K562 (cell line): Measurements from ENCODE around the gene VMP1. TPM values are rescaled to one million over a fixed set of nuclear protein-coding genes. Genes with fewer than 3 reads are reported as not detected.
A peak's percentile ranks its signal among the peaks of the same experiment; 100 is the strongest.

Source experiments
- ARID3B ChIP-seq: fragments of 250-450 bp; sonication (Bioruptor Pico); IDR thresholded peaks from 2 replicates; pipeline ENCODE4 v1.4.0; 2020; ENCODE audit warnings: borderline replicate concordance
- JUN ChIP-seq, 2 experiments: sonication (generic) in 1 of 2; formaldehyde crosslinking in 1 of 2; IDR thresholded peaks; 2 replicates each; pipeline versions ENCODE4 v1.6.1 to v1.8.0; 2012 to 2022; ENCODE audit warnings: borderline replicate concordance in 2 of 2, mild to moderate bottlenecking in 2 of 2, improper control_type of control experiment in 1 of 2, low read depth in 1 of 2, low read length in 1 of 2, missing genetic modification reagents in 1 of 2
- MAFG ChIP-seq: fragments of 450-650 bp; conservative IDR thresholded peaks from 2 replicates; pipeline ENCODE4 v1.6.1; 2016; ENCODE audit warnings: missing genetic modification characterization, missing compliant biosample characterization
- MXI1 ChIP-seq: IDR thresholded peaks from 2 replicates; pipeline ENCODE4 v1.6.1; 2011; ENCODE audit warnings: low read depth, mild to moderate bottlenecking, improper control_type of control experiment, low read length
- RCOR1 ChIP-seq, 2 experiments: IDR thresholded peaks; 2 replicates each; pipeline ENCODE4 v1.6.1; 2012; ENCODE audit warnings: low read depth in 2 of 2, low read length in 2 of 2, borderline replicate concordance in 1 of 2, improper control_type of control experiment in 1 of 2
- SRSF3 ChIP-seq: fragments of 200-400 bp; formaldehyde crosslinking; IDR thresholded peaks from 2 replicates; pipeline ENCODE4 v1.6.1; 2016; ENCODE audit warnings: mild to moderate bottlenecking, low read length, moderate library complexity; ENCODE audit not compliant: insufficient read depth
- ZBTB11 ChIP-seq, 3 experiments: fragments of 200-800 bp in 1 of 3; fragments of 250-450 bp in 1 of 3; fragments of 450-650 bp in 1 of 3; sonication (Bioruptor Pico) in 1 of 3; sonication (Bioruptor generic) in 1 of 3; formaldehyde crosslinking in 1 of 3; IDR thresholded peaks; 2 replicates each; pipeline versions ENCODE4 v1.6.1 to v1.8.0; 2016 to 2022; ENCODE audit warnings: mild to moderate bottlenecking in 2 of 3, missing genetic modification characterization in 2 of 3, missing compliant biosample characterization in 1 of 3, moderate library complexity in 1 of 3
- ZNF318 ChIP-seq, 2 experiments: fragments of 450-650 bp; IDR thresholded peaks; 2 replicates each; pipeline ENCODE4 v1.6.1; 2016; ENCODE audit warnings: mild to moderate bottlenecking in 2 of 2, borderline replicate concordance in 1 of 2, low read depth in 1 of 2, moderate library complexity in 1 of 2
- ZNF324 ChIP-seq: fragments of 250-450 bp; sonication (Bioruptor Pico); IDR thresholded peaks from 2 replicates; pipeline ENCODE4 v1.4.0; 2020; ENCODE audit warnings: mild to moderate bottlenecking
- ZNF644 ChIP-seq: fragments of 200-800 bp; sonication (Bioruptor generic); IDR thresholded peaks from 2 replicates; pipeline ENCODE4 v1.6.1; 2016; ENCODE audit warnings: low read depth, missing genetic modification characterization, missing compliant biosample characterization
- ZNF75A ChIP-seq: fragments of 450-650 bp; formaldehyde crosslinking; IDR thresholded peaks from 2 replicates; pipeline ENCODE4 v1.4.0; 2020; ENCODE audit warnings: mild to moderate bottlenecking
- polyA plus RNA-seq, 8 experiments: library from polyadenylated mRNA; depleted of rRNA in 4 of 8; stranded (reverse) in 5 of 8; unstranded in 3 of 8; fragments of >200 nt; fragmentation: Nextera tagmentation in 2 of 8; fragmentation: Illumina TruSeq in 1 of 8; extraction: Ambion mirVana in 2 of 8; extraction: Trizol in 1 of 8; gene quantifications; 2 replicates each; pipeline versions ENCODE4 v1.2.1 to v1.2.3, GENCODE V29; 2011 to 2014; ENCODE audit warnings: inconsistent platforms in 1 of 8, missing spikeins in 1 of 8
- total RNA-seq, 7 experiments: library from RNA; depleted of rRNA in 6 of 7; stranded (reverse); fragments of >200 nt in 6 of 7; fragmentation: Illumina TruSeq in 2 of 7; extraction: Trizol in 2 of 7; gene quantifications; 2 replicates each; pipeline versions ENCODE4 v1.2.1 to v1.2.3, GENCODE V29; 2011 to 2021; ENCODE audit warnings: low replicate concordance in 1 of 7

VMP1 gene
- total and polyA plus RNA-seq, 9 of the 15 experiments (the other 6 are each of a cell fraction or from before 2014, with no cell fraction given): 123 to 304 (median 151) TPM

DNA sequence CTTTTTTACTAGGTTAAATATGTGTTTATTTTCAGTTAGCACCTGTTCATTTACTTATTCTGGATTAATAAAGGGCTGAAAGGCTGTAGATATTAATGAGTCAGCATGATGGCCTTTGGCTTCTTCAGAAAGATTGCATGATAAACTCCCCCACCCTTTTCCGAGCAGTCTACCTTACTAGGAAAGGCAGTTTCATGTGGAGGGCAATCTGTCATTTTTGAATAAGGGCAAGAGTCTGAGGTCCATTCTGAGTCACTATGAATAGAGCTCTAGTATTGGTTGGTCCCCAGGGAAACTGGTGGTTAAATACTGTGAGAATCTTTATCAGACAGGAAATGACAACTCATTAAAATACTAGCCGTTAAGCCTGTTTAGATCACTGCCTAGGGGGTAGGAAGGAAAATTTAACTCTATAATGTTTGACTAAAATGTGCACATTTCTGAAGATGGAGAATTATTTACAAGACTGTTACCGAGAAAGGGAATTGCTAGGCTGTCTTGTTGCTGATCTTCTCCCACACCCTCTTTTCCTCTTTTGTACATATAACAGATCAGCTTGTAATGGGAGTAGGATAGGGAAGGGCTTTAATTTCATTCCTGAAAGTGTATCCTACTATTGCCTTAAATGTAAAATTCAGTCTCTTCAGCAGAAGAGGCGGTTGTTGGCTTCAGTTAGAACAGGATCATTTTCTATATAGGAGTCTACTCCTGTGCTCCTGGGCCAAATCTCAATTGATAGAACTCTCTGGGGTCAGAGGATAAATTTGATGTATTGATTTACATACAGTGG is 122.0 kb downstream of the VMP1 start (continued):
- TF ChIP-seq ZNF318 (IDR thresholded peaks at IDR 0.05; ENCODE audit: borderline replicate concordance in 1 of 2, low read depth in 1 of 2) (peak in 1 of 2 experiments; percentile 78; a peak in 2 of 4 replicates), JUN (IDR thresholded peaks at IDR 0.05; ENCODE audit: borderline replicate concordance, low read depth, low read length) (peak; percentile 65; the same call in 1 of the 2 replicates), JUN (CRISPR knock-in tag; IDR thresholded peaks at IDR 0.05; ENCODE audit: borderline replicate concordance) (no peak), ZBTB11 (CRISPR knock-in tag; IDR thresholded peaks at IDR 0.05) (peak in 2 of 3 experiments; percentile 66 to 74; a peak in 4 of 6 replicates), MAFG (tag) (peak; percentile 97), ZNF644 (tag) (no peak; the same call in 1 of the 2 replicates), ZNF324 (no peak), SRSF3 (no peak), RCOR1 (IDR thresholded peaks at IDR 0.05; ENCODE audit: borderline replicate concordance in 1 of 2, low read depth in 2 of 2, low read length in 2 of 2) (peak in 1 of 2 experiments; percentile 73; a peak in 2 of 4 replicates), ZNF75A (CRISPR knock-in tag) (no peak), ARID3B (no peak), MXI1 (peak; percentile 40; the same call in 1 of the 2 replicates)
